H9 (cell line): ENCODE results near the gene BBS2. TPM values are rescaled to one million over a fixed set of nuclear protein-coding genes. Genes with fewer than 3 reads are reported as not detected.

Source experiments
- DNase-seq: peaks from one replicate; pipeline ENCODE4 v3.0.0-alpha.2; 2017
- H2AFZ ChIP-seq: one replicate; pipeline ENCODE4 v1.6.1; 2013; ENCODE audit warnings: mild to moderate bottlenecking, low read length, control low read depth, moderate library complexity
- H2AK5ac ChIP-seq: 2 replicates; pipeline ENCODE4 v1.6.1; 2013; ENCODE audit warnings: low read length, control low read depth, mixed read lengths; ENCODE audit not compliant: insufficient read length
- H2BK120ac ChIP-seq: one replicate; pipeline ENCODE4 v1.6.1; 2013; ENCODE audit warnings: low read depth, mild to moderate bottlenecking, low read length, control low read depth, inconsistent platforms; ENCODE audit not compliant: poor library complexity, severe bottlenecking
- H2BK12ac ChIP-seq: 2 replicates; pipeline ENCODE4 v1.6.1; 2013; ENCODE audit warnings: low read length, control low read depth, mixed read lengths, low read depth; ENCODE audit not compliant: insufficient read length
- H2BK15ac ChIP-seq: 2 replicates; pipeline ENCODE4 v1.6.1; 2013; ENCODE audit warnings: low read depth, low read length, control low read depth
- H2BK20ac ChIP-seq: one replicate; pipeline ENCODE4 v1.6.1; 2013; ENCODE audit warnings: low read depth, mild to moderate bottlenecking, low read length, control low read depth, inconsistent platforms; ENCODE audit not compliant: poor library complexity, severe bottlenecking
- H2BK5ac ChIP-seq: 2 replicates; pipeline ENCODE4 v1.6.1; 2013; ENCODE audit warnings: low read length, control low read depth, mixed read lengths; ENCODE audit not compliant: insufficient read length
- H3K14ac ChIP-seq: 2 replicates; pipeline ENCODE4 v1.6.1; 2013; ENCODE audit warnings: low read length, control low read depth; ENCODE audit not compliant: insufficient read depth
- H3K18ac ChIP-seq: 2 replicates; pipeline ENCODE4 v1.6.1; 2013; ENCODE audit warnings: low read depth, mild to moderate bottlenecking, mixed read lengths, low read length, control low read depth; ENCODE audit not compliant: insufficient read length
- H3K23ac ChIP-seq: 2 replicates; pipeline ENCODE4 v1.6.1; 2013; ENCODE audit warnings: low read length, control low read depth, mixed read lengths, low read depth; ENCODE audit not compliant: insufficient read length
- H3K23me2 ChIP-seq: 2 replicates; pipeline ENCODE4 v1.6.1; 2013; ENCODE audit warnings: low read depth, mild to moderate bottlenecking, mixed read lengths, low read length, control low read depth; ENCODE audit not compliant: insufficient read length, poor library complexity, severe bottlenecking
- H3K27ac ChIP-seq: 2 replicates; pipeline ENCODE4 v1.5.1; 2013; ENCODE audit warnings: low read length, control low read depth, mixed read lengths, low read depth; ENCODE audit not compliant: insufficient read length
- H3K27me3 ChIP-seq: 2 replicates; pipeline ENCODE4 v1.6.1; 2013; ENCODE audit warnings: low read length, control low read depth, inconsistent platforms; ENCODE audit not compliant: insufficient read depth
- H3K4ac ChIP-seq: 2 replicates; pipeline ENCODE4 v1.6.1; 2013; ENCODE audit warnings: low read depth, mild to moderate bottlenecking, control low read depth, inconsistent platforms, low read length, moderate library complexity
- H3K4me1 ChIP-seq: 2 replicates; pipeline ENCODE4 v1.6.1; 2013; ENCODE audit warnings: low read length, control low read depth, inconsistent platforms; ENCODE audit not compliant: insufficient read depth
- H3K4me2 ChIP-seq: 2 replicates; pipeline ENCODE4 v1.6.1; 2013; ENCODE audit warnings: low read length, control low read depth, mixed read lengths; ENCODE audit not compliant: insufficient read length, insufficient read depth
- H3K56ac ChIP-seq: 2 replicates; pipeline ENCODE4 v1.6.1; 2013; ENCODE audit warnings: low read depth, mild to moderate bottlenecking, mixed read lengths, low read length, control low read depth; ENCODE audit not compliant: insufficient read length
- H3K79me1 ChIP-seq: 2 replicates; pipeline ENCODE4 v1.6.1; 2013; ENCODE audit warnings: low read depth, mild to moderate bottlenecking, moderate library complexity, low read length, control low read depth, inconsistent platforms; ENCODE audit not compliant: insufficient read depth, poor library complexity, severe bottlenecking
- H3K79me2 ChIP-seq: 2 replicates; pipeline ENCODE4 v1.6.1; 2013; ENCODE audit warnings: low read length, control low read depth, inconsistent platforms; ENCODE audit not compliant: insufficient read depth
- H3K9ac ChIP-seq: 2 replicates; pipeline ENCODE4 v1.6.1; 2013; ENCODE audit warnings: low read length, control low read depth, mixed read lengths; ENCODE audit not compliant: insufficient read length; ENCODE audit errors: extremely low read depth
- H3K9me3 ChIP-seq: one replicate; pipeline ENCODE4 v1.6.1; 2013; ENCODE audit warnings: low read depth, low read length, inconsistent platforms; ENCODE audit not compliant: control insufficient read depth
- H3T11ph ChIP-seq: one replicate; pipeline ENCODE4 v1.6.1; 2013; ENCODE audit warnings: mild to moderate bottlenecking, low read length, control low read depth, inconsistent platforms
- H4K20me1 ChIP-seq: one replicate; pipeline ENCODE4 v1.6.1; 2013; ENCODE audit not compliant: control insufficient read depth, insufficient read length, insufficient read depth
- H4K5ac ChIP-seq: 2 replicates; pipeline ENCODE4 v1.6.1; 2013; ENCODE audit warnings: low read depth, mild to moderate bottlenecking, mixed read lengths, low read length, control low read depth; ENCODE audit not compliant: insufficient read length
- H4K8ac ChIP-seq: replicated peaks from 2 replicates; pipeline ENCODE4 v1.6.1; 2013; ENCODE audit warnings: low read length, control low read depth, mixed read lengths, low read depth; ENCODE audit not compliant: insufficient read length
- H4K91ac ChIP-seq: 2 replicates; pipeline ENCODE4 v1.6.1; 2013; ENCODE audit warnings: low read depth, mild to moderate bottlenecking, moderate library complexity, mixed read lengths, low read length, control low read depth; ENCODE audit not compliant: insufficient read length
- H3K27ac Mint-ChIP-seq, 3 experiments: 2 replicates in 2 of 3; 3 replicates in 1 of 3; pipeline ENCODE4 v1.8.0; 2020 to 2021; ENCODE audit warnings: mixed read lengths in 3 of 3, mild to moderate bottlenecking in 1 of 3, moderate library complexity in 1 of 3
- H3K27me3 Mint-ChIP-seq: 2 replicates; pipeline ENCODE4 v1.8.0; 2021; ENCODE audit warnings: low read depth, mild to moderate bottlenecking, moderate library complexity, mixed read lengths
- H3K36me3 Mint-ChIP-seq, 3 experiments: 2 replicates in 2 of 3; 3 replicates in 1 of 3; pipeline ENCODE4 v1.8.0; 2020 to 2021; ENCODE audit warnings: low read depth in 3 of 3, mixed read lengths in 3 of 3; ENCODE audit not compliant: insufficient read depth in 1 of 3
- H3K4me1 Mint-ChIP-seq, 2 experiments: 2 replicates each; pipeline ENCODE4 v1.8.0; 2020; ENCODE audit warnings: mixed read lengths in 2 of 2
- H3K4me3 Mint-ChIP-seq, 2 experiments: 2 replicates in 1 of 2; 3 replicates in 1 of 2; pipeline ENCODE4 v1.8.0; 2020 to 2021; ENCODE audit warnings: mild to moderate bottlenecking in 2 of 2, mixed read lengths in 2 of 2, moderate library complexity in 1 of 2
- H3K9me3 Mint-ChIP-seq, 2 experiments: 2 replicates in 1 of 2; 3 replicates in 1 of 2; pipeline ENCODE4 v1.8.0; 2020; ENCODE audit warnings: mild to moderate bottlenecking in 2 of 2, mixed read lengths in 2 of 2, moderate library complexity in 1 of 2
- CTCF ChIP-seq: fragments of 200-600 bp; sonication (generic); conservative IDR thresholded peaks from 3 replicates; pipeline ENCODE4 v1.8.0; 2021; ENCODE audit warnings: antibody characterized with exemption, mild to moderate bottlenecking
- total RNA-seq: library from RNA; stranded (reverse); gene quantifications from 2 replicates; pipeline ENCODE4 v1.2.1, GENCODE V29; 2021

BBS2 gene
- total RNA-seq, 1 experiment from 2014 or later, result 13.1 TPM

- no peak overlapping the region for H2BK120ac ChIP-seq
- H2BK20ac ChIP-seq, result no peak overlapping the region
- no peak overlapping the region for H3K4ac ChIP-seq
- H2BK5ac ChIP-seq, result no peak overlapping the region
- H3K9ac ChIP-seq, result no peak overlapping the region
- Mint-ChIP-seq H3K9me3 (no peaks in the 10 kb centered on the region), H3K4me3 (no peak overlapping the region), H3K27me3 (no peaks in the 10 kb centered on the region), H3K4me1 (no peaks in the 10 kb centered on the region), H3K36me3 (peaks cover 41 to 98% (median 87%) of the 10 kb centered on the region in 3 experiments; a peak in 6 of 7 replicates), H3K27ac (no peak overlapping the region)
- H4K91ac ChIP-seq, result no peak overlapping the region
- H2AK5ac ChIP-seq, result no peak overlapping the region
- H4K5ac ChIP-seq, result no peak overlapping the region
- H3K9me3 ChIP-seq, result no peaks in the 10 kb centered on the region
- no peak overlapping the region for H3K14ac ChIP-seq
- no peaks in the 10 kb centered on the region for H3K23me2 ChIP-seq
- no peak overlapping the region for H2AFZ ChIP-seq
- no peaks in the 10 kb centered on the region for H4K20me1 ChIP-seq
- no peak overlapping the region for H3K27ac ChIP-seq
- no peak overlapping the region for H3T11ph ChIP-seq
- no peak overlapping the region for H2BK15ac ChIP-seq
- no peak overlapping the region for H4K8ac ChIP-seq
- no peak overlapping the region for H3K4me2 ChIP-seq
- H3K4me1 ChIP-seq, result no peaks in the 10 kb centered on the region
- H2BK12ac ChIP-seq, result no peak overlapping the region
- H3K79me2 ChIP-seq, result no peaks in the 10 kb centered on the region
- no peak for TF ChIP-seq CTCF
- H3K27me3 ChIP-seq, result no peaks in the 10 kb centered on the region
- no peak for DNase-seq
- H3K79me1 ChIP-seq, result no peaks in the 10 kb centered on the region
- no peak overlapping the region for H3K56ac ChIP-seq
- no peak overlapping the region for H3K18ac ChIP-seq
- H3K23ac ChIP-seq, result no peak overlapping the region
Measured at GRCh38 chr16:56468800-56469199, 51.0 kb downstream of the BBS2 start.
